Activated T-helper 1 cell treated with anti-CD3 and anti-CD28 coated beads, Interleukin-2, amount 50 U/mL, for 16 hours (primary cell): Measurements from ENCODE around the gene FOXN1.
"Not testable (repeated sequence)": the region's sequence is repeated elsewhere in the genome, so short reads cannot be mapped to it uniquely, and the experiment has no call there.

Source experiments
- DNase-seq, 2 donors: peaks; one replicate each; pipeline ENCODE4 v3.0.0-alpha.2; 2020; ENCODE audit warnings: low read depth in 1 of 2, low spot score in 1 of 2

The FOXN1 gene

GRCh38 chr17:28522281-28522680 lies 16.1 kb downstream of the FOXN1 start:
- not testable (repeated sequence) for DNase-seq

- DNase-seq, result no peak
These were observed 17.0 kb downstream of the FOXN1 start for GRCh38 chr17:28523186-28523585.

- no peak for DNase-seq
These were observed 17.7 kb downstream of the FOXN1 start for GRCh38 chr17:28523876-28524275.

GRCh38 chr17:28524476-28525424 lies 18.6 kb downstream of the FOXN1 start:
- DNase-seq, result no peak

GRCh38 chr17:28526381-28526780 lies 20.2 kb downstream of the FOXN1 start:
- no peak for DNase-seq

- no peak for DNase-seq
These were observed 21.1 kb downstream of the FOXN1 start for GRCh38 chr17:28527181-28527681.

GRCh38 chr17:28527859-28528258 lies 21.7 kb downstream of the FOXN1 start:
- DNase-seq, result no peak

- no peak for DNase-seq
These were observed 22.3 kb downstream of the FOXN1 start for GRCh38 chr17:28528327-28529012.

- no peak for DNase-seq
These were observed 22.9 kb downstream of the FOXN1 start for GRCh38 chr17:28529013-28529400.

GRCh38 chr17:28530250-28530649 lies 24.1 kb downstream of the FOXN1 start:
- no peak for DNase-seq

GRCh38 chr17:28530926-28531325 lies 24.8 kb downstream of the FOXN1 start:
- DNase-seq, result no peak

- no peak for DNase-seq
These were observed 26.2 kb downstream of the FOXN1 start for GRCh38 chr17:28532050-28532960.

GRCh38 chr17:28533091-28533807 lies 27.1 kb downstream of the FOXN1 start:
- no peak for DNase-seq

GRCh38 chr17:28534740-28535375 lies 28.7 kb downstream of the FOXN1 start:
- DNase-seq, result no peak

GRCh38 chr17:28536532-28537218 lies 30.5 kb downstream of the FOXN1 start:
- no peak for DNase-seq

- DNase-seq, result no peak
These were observed 31.1 kb downstream of the FOXN1 start for GRCh38 chr17:28537219-28537610.

GRCh38 chr17:28538296-28538895 lies 32.2 kb downstream of the FOXN1 start:
- DNase-seq, result no peak

- DNase-seq, result no peak
These were observed 34.1 kb downstream of the FOXN1 start for GRCh38 chr17:28540231-28540630.

GRCh38 chr17:28541439-28541838 lies 35.3 kb downstream of the FOXN1 start:
- no peak for DNase-seq
